Adipose tissue (tissue), 3 donors: ENCODE results near the gene PDCD7. TPM values are rescaled to one million over a fixed set of nuclear protein-coding genes. Genes with fewer than 3 reads are reported as not detected.
"Not testable (repeated sequence)": the region's sequence is repeated elsewhere in the genome, so short reads cannot be mapped to it uniquely, and the experiment has no call there.

Experiments
- H3K27ac ChIP-seq: one replicate; pipeline ENCODE4 v1.5.1; 2013; ENCODE audit warnings: low read depth, low read length
- WGBS, 3 donors: extraction: QIAGEN DNeasy Blood & Tissue Kit; methylation state at CpG; one replicate each; pipeline ENCODE4 v1.1.7; 2013; 5-methylcytosine and 5-hydroxymethylcytosine counted together
- polyA plus RNA-seq, 3 donors: library from polyadenylated mRNA; stranded (reverse); fragments of 200-250 nt; gene quantifications; one replicate each; pipeline ENCODE4 v1.2.3, GENCODE V29; 2013
- donor health status: healthy with polysubstance abuse.
- donor health status: Bipolar disorder and iron deficiency.
- donor health status: healthy.

The PDCD7 gene
- polyA plus RNA-seq, 3 donors = 6.6 to 16.2 (median 13.9) TPM

GRCh38 chr15:65095011-65095746 lies 38.4 kb downstream of the PDCD7 start:
- no peak overlapping the region for H3K27ac ChIP-seq
- WGBS, 3 donors = 67 to 72% (median 72%) methylated on average over 5 of the region's 5 CpGs

GRCh38 chr15:65094294-65094995 lies 39.2 kb downstream of the PDCD7 start:
- 81 to 89% (median 86%) methylated on average over 13 to 14 of the region's 14 CpGs for WGBS, 3 donors
- H3K27ac ChIP-seq = no peak overlapping the region

GRCh38 chr15:65093793-65094170 lies 39.8 kb downstream of the PDCD7 start:
- 93 to 96% (median 95%) methylated on average over 13 of the region's 13 CpGs for WGBS, 3 donors
- not testable (repeated sequence) for H3K27ac ChIP-seq

GRCh38 chr15:65092911-65093792 lies 40.5 kb downstream of the PDCD7 start:
- H3K27ac ChIP-seq = no peak overlapping the region
- 89 to 93% (median 92%) methylated on average over 16 to 17 of the region's 17 CpGs for WGBS, 3 donors

GRCh38 chr15:65091946-65092770 lies 41.5 kb downstream of the PDCD7 start:
- no peak overlapping the region for H3K27ac ChIP-seq
- WGBS, 3 donors = 61 to 83% (median 69%) methylated on average over 12 of the region's 12 CpGs

- WGBS, 3 donors = 45 to 71% (median 67%) methylated on average over 5 of the region's 5 CpGs
- no peak overlapping the region for H3K27ac ChIP-seq
These were observed 44.3 kb downstream of the PDCD7 start for GRCh38 chr15:65089206-65089824.

GRCh38 chr15:65088643-65089021 lies 45.0 kb downstream of the PDCD7 start:
- WGBS, 3 donors = 62 to 69% (median 68%) methylated on average over 6 of the region's 6 CpGs
- no peak overlapping the region for H3K27ac ChIP-seq

GRCh38 chr15:65087873-65088642 lies 45.5 kb downstream of the PDCD7 start:
- 80 to 85% (median 83%) methylated on average over 13 of the region's 13 CpGs for WGBS, 3 donors
- no peak overlapping the region for H3K27ac ChIP-seq

GRCh38 chr15:65087411-65087810 lies 46.2 kb downstream of the PDCD7 start:
- no peak overlapping the region for H3K27ac ChIP-seq
- WGBS, 3 donors = 86 to 88% (median 88%) methylated on average over 3 of the region's 3 CpGs

- H3K27ac ChIP-seq = no peak overlapping the region
- 51 to 72% (median 62%) methylated on average over 6 of the region's 6 CpGs for WGBS, 3 donors
These were observed 46.9 kb downstream of the PDCD7 start for GRCh38 chr15:65086680-65087111.

- WGBS, 3 donors = 74 to 86% (median 82%) methylated on average over 6 of the region's 6 CpGs
- H3K27ac ChIP-seq = no peak overlapping the region
These were observed 47.5 kb downstream of the PDCD7 start for GRCh38 chr15:65085990-65086679.

GRCh38 chr15:65085207-65085753 lies 48.3 kb downstream of the PDCD7 start:
- WGBS, 3 donors = 63 to 79% (median 71%) methylated on average over 6 to 8 of the region's 8 CpGs
- H3K27ac ChIP-seq = no peak overlapping the region

- WGBS, 3 donors = 78 to 85% (median 85%) methylated on average over 7 of the region's 7 CpGs
- no peak overlapping the region for H3K27ac ChIP-seq
These were observed 49.0 kb downstream of the PDCD7 start for GRCh38 chr15:65084500-65085206.

GRCh38 chr15:65083262-65083701 lies 50.3 kb downstream of the PDCD7 start:
- H3K27ac ChIP-seq = no peak overlapping the region
- WGBS, 3 donors = 27 to 63% (median 59%) methylated on average over 7 of the region's 7 CpGs

- WGBS, 3 donors = 10 to 15% (median 14%) methylated on average over 7 of the region's 7 CpGs
- H3K27ac ChIP-seq = no peak overlapping the region
These were observed 51.2 kb downstream of the PDCD7 start for GRCh38 chr15:65082303-65082953.
